Fibroblast of lung (primary cell): Measurements from ENCODE around the gene ABCA10.

Experiments used
- EZH2 ChIP-seq: IDR thresholded peaks from 2 replicates; pipeline ENCODE4 v1.5.1; 2012; ENCODE audit warnings: low read length, control low read depth, mild to moderate bottlenecking; ENCODE audit errors: missing control alignments
- TF ChIP-seq, protein P1 (sequence below), 2 donors: IDR thresholded peaks in 1 of 2; conservative IDR thresholded peaks in 1 of 2; 1 replicate in 1 of 2; 2 replicates in 1 of 2; pipeline ENCODE4 v1.5.1; 2011 to 2012; ENCODE audit warnings: low read length in 2 of 2, control low read depth in 1 of 2, inconsistent platforms in 1 of 2, low read depth in 1 of 2, mild to moderate bottlenecking in 1 of 2

DNA sequence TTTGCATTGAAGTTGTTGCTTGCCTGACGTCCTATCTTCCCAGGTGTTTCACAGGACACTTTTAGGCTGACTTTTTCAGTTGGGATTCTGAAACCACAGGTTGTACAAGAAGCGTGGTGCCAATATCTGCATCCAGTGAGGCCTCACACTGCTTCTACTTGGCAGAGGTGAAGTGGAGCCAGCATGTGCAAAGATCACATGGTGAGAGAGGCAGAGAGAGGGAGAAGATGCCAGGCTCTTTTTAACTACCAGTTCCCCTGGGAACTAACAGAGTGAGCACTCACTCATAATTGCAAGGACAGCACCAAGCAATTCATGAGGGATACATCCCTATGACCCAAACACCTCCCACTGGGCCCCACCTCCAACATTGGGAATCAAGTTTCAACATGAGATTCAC is 81.2 kb downstream of the ABCA10 start:
- TF ChIP-seq EZH2: no peak
- TF ChIP-seq, protein P1, sequence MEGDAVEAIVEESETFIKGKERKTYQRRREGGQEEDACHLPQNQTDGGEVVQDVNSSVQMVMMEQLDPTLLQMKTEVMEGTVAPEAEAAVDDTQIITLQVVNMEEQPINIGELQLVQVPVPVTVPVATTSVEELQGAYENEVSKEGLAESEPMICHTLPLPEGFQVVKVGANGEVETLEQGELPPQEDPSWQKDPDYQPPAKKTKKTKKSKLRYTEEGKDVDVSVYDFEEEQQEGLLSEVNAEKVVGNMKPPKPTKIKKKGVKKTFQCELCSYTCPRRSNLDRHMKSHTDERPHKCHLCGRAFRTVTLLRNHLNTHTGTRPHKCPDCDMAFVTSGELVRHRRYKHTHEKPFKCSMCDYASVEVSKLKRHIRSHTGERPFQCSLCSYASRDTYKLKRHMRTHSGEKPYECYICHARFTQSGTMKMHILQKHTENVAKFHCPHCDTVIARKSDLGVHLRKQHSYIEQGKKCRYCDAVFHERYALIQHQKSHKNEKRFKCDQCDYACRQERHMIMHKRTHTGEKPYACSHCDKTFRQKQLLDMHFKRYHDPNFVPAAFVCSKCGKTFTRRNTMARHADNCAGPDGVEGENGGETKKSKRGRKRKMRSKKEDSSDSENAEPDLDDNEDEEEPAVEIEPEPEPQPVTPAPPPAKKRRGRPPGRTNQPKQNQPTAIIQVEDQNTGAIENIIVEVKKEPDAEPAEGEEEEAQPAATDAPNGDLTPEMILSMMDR (conservative IDR thresholded peaks at IDR 0.05 in 1 of 2, IDR thresholded peaks at IDR 0.05 in 1 of 2; ENCODE audit: low read depth in 1 of 2, low read length in 2 of 2): no peak
